Smooth muscle cell (in vitro differentiated cells): ENCODE data around the gene KLC1. TPM values are rescaled to one million over a fixed set of nuclear protein-coding genes. Genes with fewer than 3 reads are reported as not detected.

Experiments used
- DNase-seq: peaks from one replicate; lab custom pipeline; 2025; ENCODE audit not compliant: unreplicated experiment; lab: John Stamatoyannopoulos, UW
- H2AFZ ChIP-seq: fragments of 200-600 bp; sonication (generic); 2 replicates; pipeline ENCODE4 v1.6.0; 2016; ENCODE audit warnings: antibody characterized with exemption, low read depth, mild to moderate bottlenecking
- H3F3A ChIP-seq: fragments of 200-600 bp; sonication (generic); 2 replicates; pipeline ENCODE4 v1.6.0; 2017; ENCODE audit warnings: antibody characterized with exemption, low read depth
- H3K27ac ChIP-seq: fragments of 200-600 bp; sonication (generic); 2 replicates; pipeline ENCODE4 v1.5.1; 2016; ENCODE audit warnings: low read depth, mild to moderate bottlenecking
- H3K27me3 ChIP-seq: fragments of 200-600 bp; sonication (generic); 2 replicates; pipeline ENCODE4 v1.6.1; 2016; ENCODE audit warnings: low read depth, mild to moderate bottlenecking
- H3K36me3 ChIP-seq: fragments of 200-600 bp; sonication (generic); 2 replicates; pipeline ENCODE4 v1.5.1; 2016; ENCODE audit warnings: low read depth
- H3K4me1 ChIP-seq: fragments of 200-600 bp; sonication (generic); 2 replicates; pipeline ENCODE4 v1.5.1; 2016; ENCODE audit warnings: low read depth
- H3K4me2 ChIP-seq: fragments of 200-600 bp; sonication (generic); 2 replicates; pipeline ENCODE4 v1.6.0; 2016; ENCODE audit warnings: mild to moderate bottlenecking
- H3K4me3 ChIP-seq: fragments of 200-600 bp; sonication (generic); 2 replicates; pipeline ENCODE4 v1.5.1; 2016; ENCODE audit warnings: mild to moderate bottlenecking
- H3K79me2 ChIP-seq: fragments of 200-600 bp; sonication (generic); 2 replicates; pipeline ENCODE4 v1.6.0; 2016; ENCODE audit warnings: low read depth, mild to moderate bottlenecking
- H3K9ac ChIP-seq: fragments of 200-600 bp; sonication (generic); 2 replicates; pipeline ENCODE4 v1.6.0; 2016; ENCODE audit warnings: low read depth
- H3K9me3 ChIP-seq: fragments of 200-600 bp; sonication (generic); replicated peaks from 2 replicates; pipeline ENCODE4 v1.5.1; 2016; ENCODE audit warnings: low read depth
- H4K20me1 ChIP-seq: fragments of 200-600 bp; sonication (generic); 2 replicates; pipeline ENCODE4 v1.6.0; 2016; ENCODE audit warnings: low read depth
- WGBS: methylation state at CpG from one replicate; pipeline ENCODE4 v1.1.7; 2016; ENCODE audit warnings: low lambda C conversion rate; 5-methylcytosine and 5-hydroxymethylcytosine counted together
- polyA plus RNA-seq: library from polyadenylated mRNA; unstranded; fragments of >200 nt; fragmentation: Nextera tagmentation; extraction: Ambion mirVana; gene quantifications from 2 replicates; pipeline ENCODE4 v1.2.1, GENCODE V29; 2016
- total RNA-seq: library from RNA; depleted of rRNA; stranded (reverse); fragments of >200 nt; gene quantifications from 2 replicates; pipeline ENCODE4 v1.2.3, GENCODE V29; 2014
- TF ChIP-seq, protein P1 (sequence below): fragments of 200-600 bp; sonication (generic); IDR thresholded peaks from 2 replicates; pipeline ENCODE4 v1.5.1; 2017; ENCODE audit warnings: borderline replicate concordance, mild to moderate bottlenecking, antibody characterized with exemption; ENCODE audit not compliant: insufficient read depth, poor library complexity, severe bottlenecking

KLC1 gene
- total and polyA plus RNA-seq, 2 experiments from 2014 or later = 167 to 224 TPM

DNA sequence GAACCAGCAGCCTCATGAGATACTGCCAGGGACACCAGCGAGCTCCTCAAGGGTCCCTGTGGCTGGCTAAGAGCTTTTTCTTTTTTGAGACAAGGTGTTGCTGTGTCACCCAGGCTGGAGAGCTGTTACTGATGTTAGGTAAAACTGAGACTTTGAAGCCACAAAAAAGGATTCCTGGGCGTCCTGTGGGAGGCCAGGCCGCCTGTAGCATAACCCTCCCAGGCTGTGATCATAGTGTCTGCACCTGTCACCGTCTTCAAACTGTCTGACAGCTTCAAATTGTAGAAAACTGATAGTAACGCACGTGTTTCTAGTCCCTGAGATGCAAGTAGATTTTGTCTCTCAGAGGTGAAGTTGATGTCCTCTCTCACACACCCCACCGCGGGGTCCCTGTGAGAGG, 90.7 kb downstream of the KLC1 start:
- Histone ChIP-seq H3K4me1 (peaks cover 18% of the 10 kb centered on the region), H3K4me2 (no peak overlapping the region), H3K4me3 (no peak overlapping the region), H3K9me3 (no peaks in the 10 kb centered on the region), H3K36me3 (no peaks in the 10 kb centered on the region), H2AFZ (no peak overlapping the region), H3K9ac (no peak overlapping the region), H4K20me1 (peaks cover 83% of the 10 kb centered on the region), H3F3A (peaks cover 6% of the 10 kb centered on the region), H3K27ac (peak overlapping the region; percentile 7), H3K27me3 (no peaks in the 10 kb centered on the region), H3K79me2 (peaks cover 80% of the 10 kb centered on the region)
- 96% methylated on average over 8 of the region's 8 CpGs for WGBS
- TF ChIP-seq, protein P1, sequence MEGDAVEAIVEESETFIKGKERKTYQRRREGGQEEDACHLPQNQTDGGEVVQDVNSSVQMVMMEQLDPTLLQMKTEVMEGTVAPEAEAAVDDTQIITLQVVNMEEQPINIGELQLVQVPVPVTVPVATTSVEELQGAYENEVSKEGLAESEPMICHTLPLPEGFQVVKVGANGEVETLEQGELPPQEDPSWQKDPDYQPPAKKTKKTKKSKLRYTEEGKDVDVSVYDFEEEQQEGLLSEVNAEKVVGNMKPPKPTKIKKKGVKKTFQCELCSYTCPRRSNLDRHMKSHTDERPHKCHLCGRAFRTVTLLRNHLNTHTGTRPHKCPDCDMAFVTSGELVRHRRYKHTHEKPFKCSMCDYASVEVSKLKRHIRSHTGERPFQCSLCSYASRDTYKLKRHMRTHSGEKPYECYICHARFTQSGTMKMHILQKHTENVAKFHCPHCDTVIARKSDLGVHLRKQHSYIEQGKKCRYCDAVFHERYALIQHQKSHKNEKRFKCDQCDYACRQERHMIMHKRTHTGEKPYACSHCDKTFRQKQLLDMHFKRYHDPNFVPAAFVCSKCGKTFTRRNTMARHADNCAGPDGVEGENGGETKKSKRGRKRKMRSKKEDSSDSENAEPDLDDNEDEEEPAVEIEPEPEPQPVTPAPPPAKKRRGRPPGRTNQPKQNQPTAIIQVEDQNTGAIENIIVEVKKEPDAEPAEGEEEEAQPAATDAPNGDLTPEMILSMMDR = no peak
- no peak for DNase-seq

- Histone ChIP-seq H3F3A (peaks cover 6% of the 10 kb centered on the region), H3K27ac (peak overlapping the region; percentile 93), H3K9ac (peak overlapping the region; percentile 76), H3K36me3 (no peaks in the 10 kb centered on the region), H3K79me2 (peaks cover 91% of the 10 kb centered on the region), H3K9me3 (no peaks in the 10 kb centered on the region), H3K27me3 (no peaks in the 10 kb centered on the region), H3K4me1 (peaks cover 13% of the 10 kb centered on the region), H4K20me1 (peaks cover 98% of the 10 kb centered on the region), H2AFZ (no peak overlapping the region), H3K4me2 (peak overlapping the region; percentile 28), H3K4me3 (no peak overlapping the region)
- DNase-seq = no peak
- 68% methylated on average over 26 of the region's 26 CpGs for WGBS
- TF ChIP-seq, protein P1 = no peak
These were observed 92.5 kb downstream of the KLC1 start for GRCh38 chr14:103721334-103722120.

DNA sequence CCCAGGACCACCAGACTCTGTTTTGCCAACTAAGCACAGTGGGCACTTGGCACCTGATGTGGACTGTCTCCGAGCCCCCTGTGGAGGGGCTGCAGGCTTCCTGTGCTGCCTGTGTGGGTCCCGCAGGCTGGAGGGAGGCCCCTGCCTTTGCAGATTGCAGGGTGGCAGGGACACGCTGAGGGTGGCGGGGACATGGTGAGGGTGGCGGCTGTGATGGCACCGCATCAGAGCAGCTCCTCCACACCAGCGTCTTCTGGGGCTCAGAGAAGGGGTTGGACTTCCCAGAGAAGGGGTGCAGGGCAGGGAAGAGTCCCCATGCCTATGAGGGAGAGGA, 94.7 kb downstream of the KLC1 start:
- Histone ChIP-seq H3K9me3 (no peaks in the 10 kb centered on the region), H3K79me2 (peaks cover 69% of the 10 kb centered on the region), H3K36me3 (no peaks in the 10 kb centered on the region), H3F3A (peaks cover 6% of the 10 kb centered on the region), H3K4me3 (no peak overlapping the region), H3K4me1 (peaks cover 6% of the 10 kb centered on the region), H3K4me2 (peak overlapping the region; percentile 57), H3K27me3 (no peaks in the 10 kb centered on the region), H4K20me1 (peaks cover 91% of the 10 kb centered on the region), H2AFZ (no peak overlapping the region), H3K27ac (peak overlapping the region; percentile 93), H3K9ac (no peak overlapping the region)
- no peak for DNase-seq
- TF ChIP-seq, protein P1 = no peak
- 96% methylated on average over 7 of the region's 7 CpGs for WGBS

- peak; percentile 15 for DNase-seq
- Histone ChIP-seq H3K36me3 (no peaks in the 10 kb centered on the region), H3K9me3 (no peaks in the 10 kb centered on the region), H3K9ac (no peak overlapping the region), H2AFZ (no peak overlapping the region), H3K4me2 (peak overlapping the region; percentile 57), H3K79me2 (peaks cover 65% of the 10 kb centered on the region), H3F3A (peaks cover 6% of the 10 kb centered on the region), H3K4me1 (peaks cover 6% of the 10 kb centered on the region), H3K27me3 (no peaks in the 10 kb centered on the region), H3K27ac (peak overlapping the region; percentile 93), H4K20me1 (peaks cover 91% of the 10 kb centered on the region), H3K4me3 (no peak overlapping the region)
- TF ChIP-seq, protein P1 = no peak
- 46% methylated on average over 19 of the region's 20 CpGs for WGBS
These were observed 95.1 kb downstream of the KLC1 start for GRCh38 chr14:103724116-103724515.
